Measurements from ENCODE around the gene LIMS4. TPM values are rescaled to one million over a fixed set of nuclear protein-coding genes. Genes with fewer than 3 reads are reported as not detected.

Gene LIMS4
- polyA plus RNA-seq, 3 donors: 1.1 to 1.2 (median 1.2) TPM

Other genes starting within 250 kb of the LIMS4 start
- 10 to 100 TPM; 30.9 to 44.9 (median 43.8) TPM for gene RGPD6, start 104.4 kb upstream of the LIMS4 start, polyA plus RNA-seq (ENCODE audit: insufficient read length in 3 of 3)
- 10 to 100 TPM; 23.5 to 24.4 (median 24.1) TPM for gene BUB1, start 205.2 kb upstream of the LIMS4 start, polyA plus RNA-seq (ENCODE audit: insufficient read length in 3 of 3)